Ovary (tissue), 3 donors: Measurements from ENCODE around the gene PYGB.

ENCODE experiments used
- CTCF ChIP-seq, 3 donors: fragments of 450-650 bp in 2 of 3; fragments of 200-600 bp in 1 of 3; IDR thresholded peaks; one replicate each; pipeline versions ENCODE4 v1.5.1 to v1.8.0; 2016 to 2022; ENCODE audit warnings: antibody characterized with exemption in 3 of 3, mild to moderate bottlenecking in 1 of 3
- POLR2A ChIP-seq: fragments of 450-650 bp; IDR thresholded peaks from one replicate; pipeline ENCODE4 v1.6.1; 2017; ENCODE audit warnings: antibody characterized with exemption, mild to moderate bottlenecking, moderate library complexity
- donor health status: DM: no; HTN: no; CAD: no.

GRCh38 chr20:25273046-25273445 lies 25.2 kb downstream of the PYGB start:
- TF ChIP-seq CTCF (IDR thresholded peaks at IDR 0.05) (no peak), POLR2A (no peak)
